HG03196 (cell line): ENCODE measurements around the gene TRIM36.

Source experiments
- ATAC-seq: cut with Tn5 transposase; IDR thresholded peaks from one replicate; pipeline ENCODE4 v1.9.1; 2021; ENCODE audit not compliant: unreplicated experiment

TRIM36 gene

DNA sequence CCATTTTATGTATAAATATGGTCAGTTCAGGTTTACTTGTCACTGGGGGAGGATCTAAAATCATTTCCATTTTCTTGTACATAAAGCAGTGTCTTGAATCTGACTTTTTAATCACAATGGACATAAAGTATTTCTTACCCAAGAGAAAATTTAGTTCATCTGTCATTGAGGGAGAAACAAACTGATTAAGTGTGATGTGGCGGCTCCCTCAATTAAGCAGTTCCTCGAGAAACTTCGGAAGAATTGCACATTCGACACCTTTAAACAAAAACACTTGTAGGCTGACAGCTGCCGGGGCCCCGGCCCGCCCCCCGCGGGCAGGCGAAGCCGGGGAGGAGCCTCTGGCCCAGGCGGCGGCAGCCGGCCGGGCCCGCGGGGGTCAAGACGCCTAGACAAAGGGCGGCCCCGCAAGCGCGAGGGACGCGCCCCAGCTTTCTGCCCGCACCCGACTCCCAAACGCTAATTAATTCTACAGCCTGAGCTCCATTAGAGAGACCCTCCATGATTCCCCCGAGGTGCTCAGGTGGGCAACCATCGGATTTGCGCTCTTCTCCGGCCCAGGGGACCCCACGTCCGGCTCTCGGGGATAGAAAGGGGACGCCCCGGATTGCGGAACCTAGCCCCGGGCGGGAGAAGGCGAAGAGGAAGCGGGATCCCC, 750 bp downstream of the TRIM36 start:
- no peak for ATAC-seq

DNA sequence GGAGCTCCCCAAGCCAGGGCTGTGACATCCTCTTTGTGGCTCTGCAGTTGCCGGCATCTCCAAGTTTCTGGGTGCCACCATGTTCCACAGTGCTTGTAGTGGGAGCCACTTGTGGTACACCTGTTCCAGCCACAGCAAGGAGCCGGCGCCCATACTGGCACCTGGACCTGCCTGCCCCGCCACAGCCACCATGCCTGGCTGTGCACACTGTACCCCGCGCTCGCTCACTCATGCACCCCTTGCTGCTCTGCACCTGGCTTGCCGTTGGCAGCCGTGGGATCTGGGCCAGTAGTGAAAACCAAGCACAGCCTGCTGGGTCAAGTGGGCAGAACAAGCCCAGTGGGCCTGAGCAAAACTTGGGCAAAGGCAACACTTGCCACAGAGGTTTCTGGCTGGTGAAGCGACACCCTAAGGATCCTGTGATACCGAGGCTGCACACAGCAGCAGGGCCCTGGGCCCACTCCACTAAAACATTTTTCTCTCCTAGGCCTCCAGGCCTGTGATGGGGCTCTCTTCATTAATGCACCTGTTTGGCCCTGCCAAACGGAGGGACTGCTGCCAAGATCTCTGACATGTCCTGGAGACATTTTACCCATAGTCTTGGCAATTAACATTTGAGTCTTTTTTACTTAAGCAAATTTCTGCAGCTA, 2.8 kb downstream of the TRIM36 start:
- ATAC-seq: no peak

DNA sequence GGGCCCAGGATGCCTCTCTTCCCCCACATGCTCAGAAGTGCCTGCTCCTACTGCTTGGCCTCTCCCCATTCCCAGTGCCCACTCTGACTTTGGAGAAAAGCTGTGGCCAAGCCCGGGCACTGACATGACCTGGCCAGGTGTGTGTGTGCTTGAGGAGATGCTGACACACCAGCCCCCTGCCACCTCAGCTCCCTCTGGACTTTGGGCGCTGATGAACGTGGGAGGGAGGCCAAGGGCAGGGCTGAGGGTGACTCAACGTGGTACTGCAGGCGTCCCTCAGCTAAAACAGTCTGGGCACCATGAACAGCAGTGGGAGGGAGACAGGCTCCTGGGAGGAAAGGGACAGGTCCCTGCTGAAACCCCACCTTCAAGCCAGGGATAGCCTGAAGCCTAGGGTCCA, 3.9 kb downstream of the TRIM36 start:
- ATAC-seq: no peak

DNA sequence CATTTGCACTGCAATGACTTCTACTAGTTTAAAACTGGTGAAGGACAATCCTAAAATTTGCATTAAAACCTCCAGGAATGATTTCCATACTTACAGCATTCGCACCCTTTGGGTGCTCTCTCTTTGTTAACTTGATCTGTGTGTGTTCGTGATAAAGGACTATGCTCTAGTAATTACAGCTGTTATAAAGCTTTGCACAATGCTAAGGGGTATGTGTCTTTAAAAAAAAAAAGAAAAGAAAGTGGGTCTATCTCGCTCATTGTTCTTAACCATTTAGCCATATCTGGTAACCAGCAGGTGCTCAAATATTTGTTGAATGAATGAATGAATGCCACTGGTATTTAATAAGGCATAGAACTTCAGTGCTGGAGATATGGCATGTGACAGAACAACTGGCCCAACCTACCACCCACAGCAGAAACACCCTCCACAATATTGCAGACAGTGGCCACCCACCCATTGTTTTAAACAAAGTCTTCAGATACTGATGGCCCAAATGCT, 8.7 kb downstream of the TRIM36 start:
- no peak for ATAC-seq

DNA sequence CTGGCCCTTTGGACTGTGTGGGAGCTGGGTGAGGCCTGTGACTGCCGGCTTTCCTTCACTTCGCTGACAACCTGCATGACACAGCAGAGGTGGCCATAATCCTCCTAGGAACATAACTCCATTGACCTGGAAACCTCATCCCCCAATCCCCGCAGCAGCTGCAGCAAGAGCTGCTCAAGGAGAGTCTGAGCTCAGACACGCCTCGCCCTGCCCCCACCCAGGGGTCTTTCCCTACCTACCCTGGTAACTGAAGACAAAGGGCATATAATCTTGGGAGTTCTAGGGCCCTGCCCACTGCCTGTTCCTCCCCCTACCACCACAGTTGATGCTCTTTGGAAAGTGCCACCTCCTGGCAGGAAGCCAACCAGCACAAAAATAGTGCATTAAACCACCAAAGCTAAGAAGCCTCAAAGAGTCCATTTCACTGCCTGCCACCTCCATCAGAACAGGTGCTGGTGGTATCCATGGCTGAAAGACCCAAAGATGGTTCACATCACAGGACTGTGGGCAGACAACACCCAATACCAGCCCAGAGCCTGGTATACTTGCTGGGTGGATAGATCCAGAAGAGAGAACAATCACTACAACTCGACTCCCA, 18.4 kb downstream of the TRIM36 start:
- ATAC-seq: no peak

DNA sequence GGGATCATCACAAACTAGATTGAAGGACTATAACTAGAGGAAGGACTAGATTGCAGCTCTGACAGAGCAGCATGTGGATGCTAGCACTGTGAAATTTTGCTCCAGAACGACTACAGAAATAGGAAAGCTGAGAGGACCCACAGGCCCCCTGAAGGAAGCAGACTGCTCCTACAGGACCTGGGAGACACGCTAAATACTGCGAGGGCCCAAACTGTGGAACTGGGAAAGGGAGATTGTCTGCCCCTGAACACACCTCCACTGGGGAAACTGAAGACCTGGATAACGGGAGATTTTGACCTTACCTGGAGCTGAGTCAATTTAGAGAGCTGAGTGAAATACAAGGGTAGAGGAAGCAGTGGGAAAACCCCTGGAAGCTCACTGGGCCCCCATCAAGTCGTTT, 19.2 kb downstream of the TRIM36 start:
- no peak for ATAC-seq

DNA sequence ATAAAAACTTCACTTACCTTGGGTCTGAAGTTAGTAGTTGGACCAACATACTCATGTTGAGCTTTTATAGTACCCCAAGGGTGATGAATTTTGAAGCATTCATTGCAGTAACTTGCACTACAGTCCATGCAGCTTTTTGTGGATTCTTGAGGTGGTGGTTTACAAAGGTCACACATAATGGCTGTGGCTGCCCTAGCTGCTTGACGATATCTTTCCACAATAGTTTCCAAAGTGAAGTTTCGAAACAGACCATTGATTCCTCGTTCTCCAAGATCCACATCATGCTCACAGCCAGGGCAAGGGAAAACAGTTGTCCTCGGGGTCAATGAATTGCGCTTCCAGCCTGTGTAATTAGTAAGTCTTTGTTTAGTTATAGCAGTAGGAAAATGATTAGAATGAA, 22.7 kb downstream of the TRIM36 start:
- ATAC-seq: no peak

DNA sequence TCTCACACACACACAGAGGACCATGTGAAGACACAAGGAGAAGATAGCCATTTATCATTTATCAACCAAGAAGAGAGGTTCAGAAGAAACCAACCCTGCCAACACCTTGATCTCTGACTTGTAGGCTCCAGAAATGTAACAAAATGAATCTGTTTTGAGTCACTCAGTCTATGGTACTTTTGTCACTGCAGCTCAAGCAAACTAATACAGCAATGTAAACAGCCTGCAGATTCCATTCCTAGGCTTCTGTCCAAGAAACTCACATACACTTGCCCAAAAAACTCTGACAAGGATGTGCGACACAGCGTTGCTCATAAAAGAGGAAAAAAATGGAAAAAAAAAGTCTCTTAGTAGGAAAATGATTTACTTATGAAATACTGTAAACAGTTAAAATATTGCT, 33.4 kb downstream of the TRIM36 start:
- no peak for ATAC-seq

DNA sequence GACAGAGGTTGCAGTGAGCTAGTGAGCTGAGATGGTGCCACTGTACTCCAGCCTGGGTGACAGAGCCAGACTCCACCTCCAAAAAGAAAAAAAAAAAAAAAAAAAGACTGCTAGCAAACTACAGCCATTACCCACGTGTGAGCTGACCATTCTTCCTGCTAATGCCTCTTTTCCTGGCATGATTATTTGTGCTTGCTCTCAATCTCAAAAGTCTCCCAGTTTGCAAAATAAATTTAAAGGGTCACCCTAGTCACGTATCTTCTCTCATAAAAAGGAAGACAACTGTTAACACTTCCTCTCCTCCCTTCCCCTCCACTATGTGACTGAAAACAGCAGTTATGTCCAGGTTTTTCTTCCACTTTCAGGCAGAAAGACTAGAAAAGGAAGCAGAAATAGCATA, 37.2 kb downstream of the TRIM36 start:
- ATAC-seq: no peak

DNA sequence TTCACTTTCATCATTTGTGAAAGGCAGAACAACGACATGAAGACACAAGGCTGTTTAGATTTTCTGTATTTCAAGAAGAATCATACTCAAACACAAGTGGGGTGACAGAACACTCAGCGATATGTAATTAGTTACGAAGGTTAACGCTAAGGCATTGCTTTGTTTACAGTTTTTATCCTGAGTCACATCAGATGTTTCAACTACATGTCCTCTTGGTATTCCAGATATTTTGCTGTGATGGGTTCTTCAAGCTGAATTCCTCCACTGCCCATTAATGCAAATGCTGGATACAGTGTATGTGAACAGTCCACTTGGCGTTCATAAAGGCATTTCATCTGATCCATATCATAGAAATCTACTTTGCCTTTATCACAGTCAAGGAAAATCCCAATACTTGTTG, 43.4 kb downstream of the TRIM36 start:
- ATAC-seq: no peak

DNA sequence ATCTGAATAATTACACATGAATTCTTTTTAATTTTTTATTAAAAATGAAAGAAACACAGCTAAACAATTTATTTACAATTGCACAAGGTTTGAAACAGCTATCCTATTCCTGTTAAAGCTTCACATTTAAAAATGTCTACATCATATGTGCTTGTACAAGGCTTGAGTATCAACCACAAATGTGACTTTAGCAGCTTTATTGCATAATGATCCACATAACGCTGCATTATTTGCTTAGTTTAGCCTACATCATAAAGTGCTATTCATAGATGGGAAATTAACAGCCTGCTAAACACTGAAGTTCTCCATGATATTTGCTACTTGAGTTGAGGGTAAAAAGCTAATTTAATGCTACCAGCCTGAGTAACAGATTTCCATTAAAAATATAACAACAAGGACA, 45.0 kb downstream of the TRIM36 start:
- no peak for ATAC-seq

DNA sequence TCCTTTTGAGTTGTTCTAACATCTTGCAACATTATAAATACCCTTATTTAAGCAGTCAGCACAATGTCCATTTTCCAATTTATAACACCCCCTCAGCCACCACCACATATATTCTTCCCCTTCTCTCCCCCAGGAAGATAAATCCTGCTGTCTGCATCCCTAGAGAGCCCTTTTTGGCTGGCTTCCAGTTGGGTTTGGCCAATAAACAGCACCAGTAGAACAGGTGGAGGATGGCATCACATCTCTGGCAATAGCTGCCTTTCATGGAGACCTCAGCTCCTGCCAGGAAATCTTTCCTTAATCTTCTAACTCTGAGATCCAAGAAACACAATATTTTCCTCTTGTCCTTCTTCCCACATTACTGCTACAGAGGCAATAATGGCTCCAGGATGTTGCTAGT, 53.7 kb downstream of the TRIM36 start:
- ATAC-seq: no peak

DNA sequence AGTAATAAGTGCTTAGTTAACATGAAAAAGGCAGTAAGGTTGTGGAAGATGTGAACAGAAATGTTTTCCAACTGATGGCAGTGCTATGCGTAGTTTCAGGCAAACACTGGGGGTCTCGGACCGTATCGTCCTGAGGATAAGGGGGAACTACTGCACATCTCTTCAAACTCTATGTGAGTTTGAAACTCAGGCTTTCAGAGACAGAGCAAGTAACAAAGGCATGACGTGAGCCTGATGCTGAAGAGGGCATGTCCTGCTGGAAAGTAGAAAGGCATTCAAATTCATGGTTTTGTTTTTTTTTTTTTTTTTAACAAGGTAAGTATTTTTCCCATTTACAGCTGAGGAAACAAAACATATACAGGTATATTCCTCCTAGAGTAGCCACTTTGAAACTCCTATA, 59.9 kb downstream of the TRIM36 start:
- no peak for ATAC-seq

DNA sequence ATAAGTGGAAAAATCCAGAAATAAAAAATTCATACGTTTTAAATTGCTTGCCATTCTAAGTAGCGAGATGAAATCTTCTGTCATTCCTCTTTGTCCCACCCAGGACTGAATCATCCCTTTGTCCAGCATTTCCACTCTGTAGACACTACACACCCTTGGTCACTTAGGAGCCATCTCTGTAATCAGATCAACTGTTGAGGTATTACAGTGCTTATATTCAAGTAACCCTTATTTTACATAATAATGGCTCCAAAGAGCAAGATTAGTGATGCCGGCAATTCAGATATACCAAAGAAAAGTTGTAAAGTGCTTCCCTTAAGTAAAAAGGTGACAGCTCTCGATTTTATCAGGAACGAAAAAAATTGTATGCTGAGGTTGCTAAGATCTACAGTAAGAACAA, 60.4 kb downstream of the TRIM36 start:
- no peak for ATAC-seq

DNA sequence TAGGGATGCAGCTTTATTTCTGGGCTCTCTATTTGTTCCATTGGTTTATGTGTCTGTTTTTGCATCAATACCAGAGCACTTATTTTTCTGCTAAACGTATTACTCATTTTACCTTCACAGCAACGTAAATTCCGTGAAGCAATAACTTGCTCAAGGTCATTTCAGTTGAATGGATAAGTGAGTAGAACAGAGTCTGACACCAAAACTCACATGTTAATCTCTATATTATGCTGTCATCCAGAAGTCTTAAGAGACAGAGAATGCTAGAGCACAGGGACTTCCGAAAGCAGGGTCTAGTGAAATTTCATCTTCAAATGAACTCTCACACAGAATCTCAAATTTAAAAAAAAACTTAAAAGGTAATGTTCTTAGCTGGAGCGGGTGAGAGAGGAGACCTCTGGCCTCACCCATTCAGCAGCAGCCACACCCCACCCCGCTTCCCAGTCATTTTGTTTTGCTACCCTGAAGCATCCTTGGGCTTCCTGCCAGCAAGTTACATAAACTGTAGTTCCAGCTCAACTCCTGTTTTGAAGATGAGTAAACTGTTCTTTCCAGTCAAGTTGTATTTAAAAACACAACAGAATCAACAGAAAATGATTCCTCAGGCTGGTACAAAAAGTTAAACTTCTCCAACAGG, 69.3 kb downstream of the TRIM36 start:
- ATAC-seq: no peak

DNA sequence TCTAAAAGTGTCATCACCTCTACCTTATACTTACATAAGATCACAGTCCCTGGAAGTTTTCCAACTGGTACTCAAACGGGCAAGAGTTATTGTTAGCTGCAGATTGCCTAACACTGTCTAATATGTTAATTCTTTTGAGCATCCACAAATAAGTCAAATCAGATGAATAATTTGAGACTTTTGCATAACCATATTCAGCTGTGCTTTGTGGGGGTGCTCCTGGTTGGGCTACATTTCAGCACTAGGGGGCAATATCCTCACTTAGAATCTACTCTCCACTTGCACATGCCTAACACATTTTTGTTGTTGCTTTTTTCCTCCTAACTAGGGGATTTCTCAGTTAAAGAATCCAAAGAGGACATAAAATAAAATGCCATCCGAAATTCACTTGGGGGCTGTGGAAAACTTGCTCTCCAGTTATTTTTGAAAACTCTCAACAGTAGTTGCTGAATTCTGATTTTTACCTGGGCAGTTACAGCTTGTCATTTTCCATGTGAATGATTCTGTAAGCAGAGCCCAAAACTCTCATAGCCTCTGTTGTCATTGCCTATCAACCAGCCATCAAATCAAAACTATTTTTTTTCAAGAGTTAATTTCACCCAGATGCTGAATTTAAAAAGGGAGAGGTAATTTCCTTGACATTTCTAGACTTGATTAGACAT, 71.5 kb downstream of the TRIM36 start:
- ATAC-seq: peak; percentile 72

DNA sequence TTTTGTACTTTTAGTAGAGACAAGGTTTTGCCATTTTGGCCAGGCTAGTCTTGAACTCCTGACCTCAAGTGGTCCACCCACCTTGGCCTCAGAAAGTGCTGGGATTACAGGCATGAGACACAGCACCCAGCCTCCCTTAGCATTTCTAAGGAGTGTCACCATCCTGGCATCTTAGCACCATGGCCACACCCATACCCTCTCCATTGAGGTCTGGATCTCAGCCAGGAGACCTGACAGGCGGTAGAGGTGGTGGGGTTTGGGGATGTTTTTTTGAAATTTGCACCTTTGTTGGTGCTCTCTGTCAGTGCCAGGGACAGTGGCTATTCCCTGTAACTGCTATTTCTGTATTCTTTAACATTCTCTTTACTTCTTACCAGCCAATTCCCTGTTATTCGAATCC, 72.5 kb downstream of the TRIM36 start:
- no peak for ATAC-seq

DNA sequence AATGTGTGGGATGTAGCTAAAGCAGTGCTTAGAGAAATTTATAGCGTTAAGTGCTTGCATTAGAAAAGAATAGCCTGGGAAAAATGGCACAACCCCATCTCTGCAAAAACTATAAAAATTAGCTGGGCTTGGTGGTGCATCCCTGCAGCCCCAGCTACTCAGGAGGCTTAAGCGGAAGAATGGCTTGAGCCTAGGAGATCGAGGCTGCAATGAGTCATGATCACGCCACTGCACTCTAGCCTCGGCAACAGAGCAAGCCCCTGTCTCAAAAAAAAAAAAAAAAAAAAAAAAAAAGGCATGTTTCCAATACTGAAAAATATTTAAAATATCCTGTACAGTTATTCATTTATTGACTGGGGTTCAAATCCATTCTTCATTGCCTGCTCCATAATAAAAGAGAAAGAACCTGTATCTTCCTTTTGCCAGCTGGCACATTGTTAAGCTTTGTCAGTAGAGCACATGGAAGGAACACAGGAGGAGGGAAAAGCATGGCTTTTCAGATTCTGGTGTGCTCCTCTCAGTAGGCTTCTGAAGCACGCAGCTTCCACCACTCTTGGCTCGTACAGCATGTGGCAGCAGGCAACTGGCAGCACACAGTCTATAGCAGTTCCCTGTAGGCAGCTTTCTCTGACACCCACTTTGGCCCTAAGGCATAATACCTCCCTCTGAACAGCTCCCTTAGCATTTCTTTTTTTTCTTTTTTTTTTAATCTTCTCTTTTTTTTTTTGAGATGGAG, 73.5 kb downstream of the TRIM36 start:
- ATAC-seq: no peak

DNA sequence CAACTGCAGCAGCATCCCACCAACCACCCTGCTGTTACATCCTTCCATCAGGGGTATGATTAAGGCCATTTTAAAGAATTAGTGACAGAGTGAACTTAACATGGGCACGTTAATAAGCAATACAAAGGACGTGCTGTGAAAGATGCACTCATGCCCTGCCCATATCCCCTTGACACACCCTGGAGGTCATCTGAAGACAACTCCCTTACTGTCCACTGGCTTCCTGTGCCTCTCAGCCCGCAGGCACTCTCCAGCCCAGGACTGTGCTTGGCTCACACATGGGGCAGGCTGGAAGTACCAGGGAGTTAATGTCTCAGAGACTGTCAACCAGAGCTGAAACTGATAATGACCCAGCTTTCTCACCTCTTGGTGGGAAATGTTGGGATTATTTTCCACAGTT, 81.8 kb downstream of the TRIM36 start:
- ATAC-seq: no peak

DNA sequence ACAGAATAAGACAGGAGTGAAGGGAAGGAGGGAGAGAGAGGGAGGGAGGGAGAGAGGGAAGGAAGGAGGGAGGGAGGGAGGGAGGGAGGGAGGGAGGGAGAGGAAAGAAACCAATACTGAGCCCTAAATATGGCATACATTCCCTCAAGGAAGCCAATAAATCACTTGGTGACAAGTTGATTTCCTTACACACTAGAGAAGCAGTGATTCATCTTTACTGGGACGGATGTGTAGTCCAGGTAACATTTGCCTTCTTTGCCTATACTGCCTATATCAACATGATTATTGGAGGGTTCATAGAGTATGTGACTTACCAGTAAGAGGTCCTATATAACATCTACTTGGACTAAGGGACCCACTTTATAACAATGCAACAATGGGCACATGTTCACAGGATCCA, 83.2 kb downstream of the TRIM36 start:
- no peak for ATAC-seq

DNA sequence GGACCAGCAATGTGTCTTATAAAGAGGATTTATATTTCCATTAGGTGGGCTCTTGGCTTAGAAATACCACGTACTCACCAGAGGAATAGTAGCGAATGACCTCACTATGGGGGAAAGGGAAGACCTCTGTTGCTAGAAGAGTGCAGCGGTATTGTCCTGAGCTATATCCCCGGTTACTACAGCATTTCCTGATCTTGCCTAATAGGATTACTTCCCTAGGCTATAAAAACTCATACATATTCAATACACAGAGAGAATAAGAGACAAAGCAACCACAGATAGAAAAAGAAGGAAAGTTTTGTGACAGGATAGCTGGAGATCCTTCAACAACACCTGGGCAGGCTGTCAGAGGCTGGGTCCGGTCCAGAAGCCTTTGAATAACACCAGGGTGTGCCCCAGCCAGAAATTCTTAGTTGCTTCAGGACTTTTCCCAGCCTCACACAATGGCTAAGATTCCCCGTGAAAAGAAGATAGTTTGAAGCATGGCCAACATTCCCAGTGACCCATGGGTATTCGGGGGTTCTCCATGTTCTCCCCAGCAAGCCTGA, 85.4 kb downstream of the TRIM36 start:
- no peak for ATAC-seq
